ENCODE measurements around the gene BRINP3.
"Not testable (repeated sequence)": the region's sequence is repeated elsewhere in the genome, so short reads cannot be mapped to it uniquely, and the experiment has no call there.

Gene BRINP3

DNA sequence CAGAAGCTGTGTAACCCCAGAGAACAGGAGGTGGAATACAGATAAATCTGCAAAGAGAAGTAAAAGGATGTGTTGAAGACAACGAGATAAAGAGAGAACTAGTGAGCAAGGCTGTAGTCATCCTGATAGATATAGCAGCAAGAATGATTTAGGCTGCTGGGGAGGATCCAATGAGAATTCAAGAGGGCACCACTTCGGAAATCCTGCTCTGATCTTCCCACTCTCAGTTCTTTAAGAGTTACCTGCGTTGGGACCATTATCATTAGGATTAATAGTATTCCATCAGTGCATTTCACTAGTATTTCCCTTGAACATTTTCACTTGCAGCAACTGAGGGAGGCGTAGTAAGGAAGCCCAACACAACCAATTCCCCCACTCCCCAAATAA lies at the start of gene BRINP3:
TSS of gene BRINP3 (minus strand) at position 103 of the 387 bp plus-strand sequence.
- no peak for ATAC-seq

DNA sequence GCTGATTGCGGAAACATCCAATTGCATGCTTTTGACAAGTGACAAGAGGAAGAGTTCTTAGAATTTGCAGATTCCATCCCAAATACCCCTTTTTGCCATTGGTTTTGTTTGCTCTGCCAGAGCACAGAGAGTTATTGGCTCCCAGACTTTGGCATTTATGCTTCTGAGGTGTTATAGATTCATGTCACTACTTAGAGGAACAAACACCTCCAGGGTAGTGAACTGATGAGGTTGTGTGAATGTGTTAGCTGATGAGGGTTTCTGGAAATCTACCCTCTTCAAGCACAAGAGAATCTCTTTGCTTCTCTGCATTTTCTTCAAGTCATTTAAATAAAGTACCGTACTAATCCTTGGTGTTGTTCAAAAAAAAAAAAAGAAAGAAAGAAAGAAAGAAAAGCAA lies 33.9 kb upstream of the BRINP3 start:
- ATAC-seq, result no peak

DNA sequence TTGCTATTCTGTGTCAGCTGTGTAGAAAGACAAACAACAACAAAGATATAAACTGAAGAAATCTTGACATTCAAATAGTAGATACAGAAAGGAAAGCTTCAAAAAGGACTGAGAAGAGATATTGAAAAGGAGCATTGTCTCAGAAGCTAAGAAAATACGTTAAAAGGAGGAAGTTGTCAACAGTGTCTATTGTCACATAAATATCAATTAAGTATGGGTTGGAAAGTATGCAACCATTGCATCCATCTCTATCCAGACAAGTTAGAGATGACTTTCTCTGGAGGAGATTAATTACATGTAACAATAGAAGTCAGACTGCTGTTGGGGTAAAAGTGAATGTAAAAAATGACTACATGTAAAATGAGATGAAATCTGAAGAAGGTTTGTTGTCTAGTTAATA lies 29.7 kb upstream of the BRINP3 start:
- no peak for ATAC-seq

DNA sequence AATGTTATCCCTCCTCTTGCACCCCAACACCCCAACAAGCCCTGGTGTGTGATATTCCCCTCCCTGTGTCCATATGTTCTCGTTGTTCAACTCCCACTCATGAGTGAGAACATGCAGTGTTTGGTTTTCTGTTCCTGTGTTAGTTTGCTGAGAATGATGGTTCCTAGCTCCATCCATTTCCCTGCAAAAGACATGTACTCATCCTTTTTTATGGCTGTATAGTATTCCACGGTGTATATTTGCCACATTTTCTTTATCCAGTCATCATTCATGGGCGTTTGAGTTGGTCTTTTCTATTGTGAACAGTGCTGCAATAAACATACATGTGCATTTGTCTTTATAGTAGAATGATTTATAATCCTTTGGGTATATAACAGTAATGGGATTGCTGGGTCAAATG lies 26.9 kb upstream of the BRINP3 start:
- ATAC-seq, result not testable (repeated sequence)

DNA sequence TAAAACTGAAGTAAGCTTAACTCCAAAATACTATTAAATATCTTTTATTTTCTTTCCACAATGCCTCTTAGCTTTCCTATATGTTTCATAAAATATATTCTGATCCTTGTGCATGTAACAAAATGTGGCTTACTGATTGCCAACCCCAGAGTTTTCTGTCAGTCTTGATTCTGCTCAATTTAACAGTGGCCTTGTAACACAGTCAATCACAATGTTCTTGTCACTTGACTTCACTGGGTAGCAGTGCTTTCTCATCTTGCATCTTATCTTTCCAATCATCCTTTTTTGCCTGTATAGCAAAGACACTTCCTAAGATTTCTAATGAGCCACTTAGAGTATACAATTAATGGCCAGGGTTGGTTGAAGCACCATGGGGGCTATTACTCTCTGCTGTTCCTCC lies 19.9 kb upstream of the BRINP3 start:
- ATAC-seq, result no peak

DNA sequence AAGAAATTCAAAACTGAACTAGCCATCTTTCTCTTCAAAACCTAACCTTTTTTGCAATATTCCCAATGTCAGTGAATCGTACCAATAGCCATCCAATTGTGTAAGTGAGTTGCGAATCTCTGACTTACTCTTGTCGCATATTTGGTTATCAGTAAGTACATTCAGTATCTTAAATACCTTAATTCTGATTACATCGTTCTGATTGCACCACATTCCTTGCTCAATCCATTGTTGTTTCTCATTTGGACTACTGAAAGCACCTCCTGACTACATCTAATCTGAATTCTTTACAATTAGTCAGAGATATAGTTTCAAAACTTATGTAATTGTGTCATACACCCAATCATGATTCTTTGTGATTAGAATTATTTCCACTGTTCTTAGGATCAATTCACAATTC lies 16.8 kb upstream of the BRINP3 start:
- ATAC-seq, result no peak

DNA sequence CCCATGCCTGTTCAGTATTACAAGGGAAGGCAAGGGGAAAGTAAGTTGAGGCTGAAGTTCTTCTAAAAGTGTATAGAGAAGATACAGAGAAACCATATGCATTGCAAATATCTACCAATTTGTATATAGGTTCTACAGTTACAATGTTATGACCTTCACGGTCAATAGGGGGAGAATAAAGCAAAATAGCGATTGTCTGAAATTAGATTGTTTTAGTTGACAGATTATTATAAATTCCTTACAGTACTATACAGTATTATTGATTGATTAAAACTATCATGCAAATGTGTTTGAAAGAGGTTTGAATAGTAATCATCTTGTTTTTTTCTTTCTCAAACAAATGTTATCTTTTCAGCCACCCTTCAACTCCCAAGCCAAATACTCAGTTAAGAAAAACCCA lies 13.7 kb upstream of the BRINP3 start:
- no peak for ATAC-seq

DNA sequence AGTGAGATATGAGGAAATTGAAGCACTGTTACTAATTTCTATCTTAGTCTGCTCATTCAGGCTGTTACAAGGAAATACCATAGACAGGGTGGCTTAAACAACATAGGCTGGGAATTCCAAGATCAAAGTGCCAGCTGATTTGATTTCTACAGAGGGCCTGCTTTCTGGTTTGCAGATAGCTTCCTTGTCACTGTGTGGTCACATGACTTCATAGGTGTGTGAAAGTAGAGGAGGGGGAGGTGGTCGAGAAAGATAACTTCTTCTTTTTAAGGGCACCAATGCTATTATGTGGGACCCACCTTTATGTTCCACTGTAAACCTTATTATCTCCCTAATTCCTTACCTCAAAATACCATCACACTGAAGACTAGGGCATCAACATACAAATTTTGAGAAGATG lies 6.4 kb upstream of the BRINP3 start:
- ATAC-seq, result no peak

DNA sequence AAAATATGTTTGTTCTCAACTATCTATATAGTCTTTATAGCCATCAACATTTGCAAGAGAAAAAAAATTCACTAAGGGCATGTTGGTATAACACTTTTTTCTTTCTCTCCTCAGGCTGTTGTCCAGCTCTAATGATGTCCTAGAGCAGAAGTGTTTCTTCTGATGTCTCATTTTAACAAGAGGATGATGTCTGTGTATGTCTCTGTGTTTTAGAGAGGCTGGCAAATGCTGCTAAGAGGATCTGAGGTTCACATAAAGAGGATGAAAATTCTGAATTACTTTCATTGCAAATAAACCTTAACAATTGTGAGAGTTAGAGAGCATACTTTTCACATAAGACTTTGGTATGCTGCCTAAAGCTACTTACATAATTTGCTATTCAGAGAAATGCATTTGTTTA lies 2.6 kb upstream of the BRINP3 start:
- no peak for ATAC-seq

DNA sequence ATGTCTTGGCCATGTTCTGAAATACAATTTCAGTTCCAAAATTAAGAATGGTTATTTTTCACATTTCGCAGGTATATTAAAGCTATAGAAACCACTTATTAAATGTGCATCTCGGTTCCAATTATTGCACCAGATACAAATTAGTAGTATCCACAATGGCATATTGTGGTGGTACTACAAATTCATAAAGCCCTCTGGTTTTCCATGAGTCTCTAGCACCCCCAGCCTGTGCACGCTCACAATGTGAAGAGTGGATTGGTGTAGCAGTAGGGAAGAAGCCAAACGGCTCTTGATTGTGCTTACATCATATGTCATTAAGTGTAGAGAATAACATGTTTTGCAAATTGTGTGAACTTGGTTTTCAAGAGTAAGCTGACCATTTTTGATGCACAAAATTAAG lies 1.9 kb upstream of the BRINP3 start:
- ATAC-seq, result no peak

DNA sequence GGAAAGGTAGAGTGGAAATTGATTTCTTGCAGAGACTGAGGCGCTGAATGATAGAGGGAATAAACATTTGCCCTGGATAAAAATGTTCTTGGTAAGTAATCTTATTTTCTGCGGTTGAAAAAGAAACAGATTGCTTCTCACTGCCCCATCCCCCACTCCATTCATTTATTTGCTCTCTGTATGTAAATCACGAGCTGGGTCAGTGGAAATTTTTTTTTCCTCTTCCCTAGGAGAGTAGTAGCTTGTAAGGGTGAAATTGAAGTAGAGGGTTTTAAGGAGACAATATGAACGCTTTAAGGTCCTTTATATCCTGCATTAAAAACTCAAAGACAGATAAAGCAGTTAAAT lies 1.4 kb upstream of the BRINP3 start:
- ATAC-seq, result no peak

DNA sequence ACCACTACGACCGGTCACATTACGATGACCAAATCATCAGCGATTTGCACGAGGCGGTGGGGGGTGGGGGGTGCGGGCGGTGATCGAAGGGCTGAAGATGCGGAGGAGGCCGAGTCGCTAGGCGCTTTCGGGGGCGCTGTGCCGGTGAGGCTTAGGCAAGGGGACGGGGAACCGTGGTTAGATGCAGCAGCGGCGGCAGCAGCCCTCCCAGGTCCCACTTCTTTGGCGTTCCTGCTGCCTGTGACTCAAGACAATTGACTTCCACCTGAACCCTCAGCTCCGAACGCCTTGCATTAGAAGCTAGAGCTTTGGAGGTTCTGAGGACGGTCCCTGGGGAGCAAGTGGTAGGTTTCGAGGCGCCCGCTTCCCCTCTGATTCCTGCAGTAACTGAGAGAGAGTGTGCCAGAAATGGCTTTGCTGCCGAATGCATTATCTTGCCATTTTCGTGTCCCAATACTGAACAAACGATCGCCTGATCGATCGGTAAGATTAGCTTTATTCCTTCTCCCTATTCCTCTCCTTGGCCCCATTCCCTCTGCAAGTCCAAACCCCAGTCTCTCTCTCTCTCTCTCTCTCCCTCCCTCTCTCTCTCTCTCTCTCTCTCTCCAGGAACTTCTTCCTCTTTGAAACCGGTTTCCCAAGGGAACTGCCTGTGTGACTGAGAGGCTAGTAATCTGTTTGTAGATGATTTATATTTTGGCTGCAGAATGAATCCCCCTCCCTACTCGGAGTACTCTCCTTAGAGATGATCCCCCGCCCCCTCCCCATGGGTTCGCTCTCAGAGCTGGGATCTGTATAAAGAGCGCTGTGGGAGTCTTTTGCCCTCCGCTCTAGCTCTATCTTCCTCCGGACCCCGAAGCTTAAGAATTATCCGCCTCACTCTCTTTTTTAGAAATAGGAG lies 735 bp upstream of the BRINP3 start:
- ATAC-seq, result peak in 1 of 2 donors; percentile 24

DNA sequence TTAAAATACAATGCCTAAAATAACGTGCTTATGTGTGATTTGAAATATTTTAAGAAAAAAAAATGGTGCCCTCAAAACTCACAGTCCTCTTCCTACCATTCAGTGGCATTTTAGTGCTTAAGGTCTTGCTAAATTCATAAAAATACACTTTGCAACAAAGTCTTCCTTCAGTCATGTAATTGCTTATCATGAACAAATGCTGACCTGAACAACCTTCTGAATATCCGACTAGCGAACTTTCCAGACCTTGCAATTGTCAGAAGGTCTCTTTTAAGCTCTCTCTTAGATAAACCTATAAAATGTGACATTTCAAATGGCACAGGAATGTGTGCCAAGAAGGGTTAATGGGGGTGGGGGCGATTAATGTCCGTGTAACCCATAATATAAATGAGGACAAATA lies 858 bp downstream of the BRINP3 start:
- no peak for ATAC-seq

DNA sequence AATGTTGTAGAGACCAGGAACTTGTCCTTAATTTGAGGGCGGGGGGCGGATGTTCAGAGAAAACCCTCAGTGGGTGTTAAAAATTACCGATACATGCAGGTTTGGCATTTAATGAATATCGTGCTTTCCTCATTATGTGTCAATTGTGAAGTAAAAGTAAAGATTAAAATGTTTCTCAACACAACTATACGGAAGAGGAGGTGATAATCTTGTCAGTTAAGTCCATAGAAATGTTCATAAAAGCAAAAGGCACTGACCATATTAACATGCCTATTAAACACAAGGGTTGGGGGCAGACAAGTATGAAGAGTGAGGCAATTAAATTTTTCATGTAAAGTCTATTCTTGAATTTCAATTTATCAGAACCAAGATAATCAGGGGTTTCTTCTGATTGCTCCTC lies 1.3 kb downstream of the BRINP3 start:
- ATAC-seq, result no peak

DNA sequence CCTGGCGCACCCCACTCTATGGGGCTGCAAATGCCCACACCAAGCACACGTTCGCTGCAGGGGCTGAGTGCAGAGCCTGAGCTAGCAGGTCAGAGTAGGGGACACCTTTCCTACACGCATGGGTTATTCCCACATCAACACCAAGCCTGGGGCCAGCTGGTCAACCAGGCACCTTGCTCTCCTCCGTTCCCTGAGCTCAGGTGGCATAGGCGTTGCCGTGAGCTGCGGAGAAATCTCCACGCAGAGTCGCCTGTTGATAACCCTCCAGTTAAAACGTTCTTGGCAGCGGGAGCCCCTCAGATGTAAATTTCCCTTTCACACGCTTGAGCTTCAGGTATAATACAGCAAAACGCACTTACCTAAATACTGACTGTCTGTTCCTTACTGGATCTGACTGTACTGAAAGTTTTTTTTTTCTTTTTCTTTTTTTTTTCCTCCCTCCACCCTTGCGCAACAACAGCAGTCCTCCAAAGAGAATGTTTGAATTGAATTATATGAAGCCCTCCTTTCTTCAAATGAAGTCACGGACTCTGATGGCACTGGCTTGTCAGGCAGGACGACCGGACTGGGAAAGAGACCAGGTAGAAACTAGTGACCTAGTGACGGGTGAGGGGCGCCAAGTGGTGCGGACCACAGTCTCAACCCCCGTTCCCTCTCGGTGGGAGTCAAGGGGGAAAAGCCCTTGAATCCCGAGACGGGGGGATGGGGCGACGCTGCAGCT lies 2.1 kb downstream of the BRINP3 start:
- no peak for ATAC-seq

DNA sequence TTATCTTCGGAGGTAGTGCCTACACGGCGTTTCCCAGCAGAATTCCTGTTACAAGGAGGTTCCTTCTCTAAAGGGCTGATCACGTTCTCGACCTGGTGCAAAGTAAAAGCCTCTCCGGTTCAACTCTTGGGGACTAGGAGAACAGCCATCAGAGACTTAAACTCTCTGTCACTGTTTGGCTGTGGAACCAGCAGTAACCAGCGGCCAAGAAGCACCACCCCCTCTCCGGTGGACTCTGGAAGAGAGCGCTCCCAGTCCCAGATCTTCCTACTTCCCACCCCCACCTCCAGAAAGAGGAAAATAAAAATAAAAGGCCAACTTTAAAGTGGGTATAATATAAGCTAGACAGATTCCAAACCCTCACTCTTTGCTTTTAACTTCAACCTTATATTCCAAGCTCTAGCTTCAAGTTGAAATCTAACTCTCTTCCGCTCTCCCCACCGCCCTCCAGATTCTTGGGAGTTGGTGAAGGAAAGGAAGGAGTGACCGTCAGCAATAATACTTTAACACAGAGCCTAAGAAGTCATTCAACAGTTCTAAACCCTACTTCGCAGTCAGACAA lies 2.9 kb downstream of the BRINP3 start:
- no peak for ATAC-seq

DNA sequence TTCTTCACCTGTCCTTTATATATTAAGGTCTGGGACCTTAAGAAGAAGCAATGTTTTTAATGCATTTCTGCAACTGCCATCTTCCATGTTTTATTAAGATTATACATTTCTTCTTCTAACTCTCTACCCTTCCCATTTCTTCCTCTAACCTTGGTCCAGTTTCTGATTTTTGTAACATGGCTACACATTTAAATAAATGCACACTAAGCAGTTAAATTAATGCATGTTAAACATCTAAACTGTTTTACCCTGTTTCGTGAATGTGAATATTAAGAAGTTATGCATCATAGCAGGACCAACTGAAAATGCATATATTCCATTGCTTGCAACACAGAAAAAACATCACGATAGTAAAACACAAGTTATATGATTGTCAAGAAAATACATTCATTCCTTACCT lies 3.7 kb downstream of the BRINP3 start:
- ATAC-seq, result no peak

DNA sequence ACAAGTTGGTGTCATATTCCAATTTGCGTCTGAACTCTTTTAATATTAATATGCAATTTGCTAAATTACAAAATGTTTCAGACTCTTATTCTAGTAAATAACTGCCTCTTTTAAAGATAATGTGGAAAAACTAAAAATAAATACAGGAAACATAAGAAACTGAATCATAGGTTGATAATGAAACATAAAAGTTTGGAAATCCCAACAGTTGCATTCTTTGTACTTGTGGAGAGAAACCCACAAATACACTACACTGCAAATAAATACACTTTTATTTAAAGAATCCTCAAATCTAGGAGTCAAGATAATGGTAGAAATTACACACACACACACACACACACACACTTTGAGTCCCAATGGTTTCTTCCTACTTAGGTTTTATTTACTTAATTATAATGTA lies 5.2 kb downstream of the BRINP3 start:
- no peak for ATAC-seq

DNA sequence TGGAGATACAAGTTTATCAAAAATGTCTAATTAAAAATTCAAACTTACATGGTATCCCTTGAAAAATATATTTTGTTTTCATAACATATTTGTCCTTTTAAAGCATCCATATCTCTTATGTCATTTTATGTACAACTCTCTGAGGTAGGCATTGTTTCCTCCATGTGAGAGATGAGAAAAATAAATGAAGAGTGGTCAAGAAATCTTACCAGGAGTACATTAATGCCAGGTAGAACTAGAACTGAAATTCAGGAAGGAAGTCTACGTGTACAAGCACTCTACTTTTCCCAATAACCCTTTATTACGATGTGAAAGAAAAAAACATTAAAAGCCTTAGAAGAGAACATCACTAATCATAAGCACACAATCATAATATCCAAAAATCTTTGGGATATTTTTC lies 5.6 kb downstream of the BRINP3 start:
- no peak for ATAC-seq

DNA sequence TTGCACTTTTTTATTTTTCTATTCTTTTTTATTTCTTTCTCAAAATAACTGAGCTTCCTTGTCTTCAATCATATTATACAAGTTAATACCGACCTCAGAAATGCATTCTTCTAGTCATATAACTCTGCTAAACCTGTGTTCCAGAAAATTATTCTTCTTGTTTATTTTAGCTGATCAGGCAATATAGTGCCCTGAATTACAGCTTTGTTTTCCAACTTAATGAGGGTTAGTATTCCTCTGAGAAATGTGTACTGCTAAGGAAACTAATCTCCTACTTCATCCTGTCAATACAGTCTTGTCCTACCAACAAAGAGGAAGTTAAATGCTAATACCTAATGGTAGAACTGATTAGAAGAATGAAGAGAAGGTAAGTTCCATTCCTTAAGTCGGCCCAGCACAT lies 13.0 kb downstream of the BRINP3 start:
- ATAC-seq, result no peak

DNA sequence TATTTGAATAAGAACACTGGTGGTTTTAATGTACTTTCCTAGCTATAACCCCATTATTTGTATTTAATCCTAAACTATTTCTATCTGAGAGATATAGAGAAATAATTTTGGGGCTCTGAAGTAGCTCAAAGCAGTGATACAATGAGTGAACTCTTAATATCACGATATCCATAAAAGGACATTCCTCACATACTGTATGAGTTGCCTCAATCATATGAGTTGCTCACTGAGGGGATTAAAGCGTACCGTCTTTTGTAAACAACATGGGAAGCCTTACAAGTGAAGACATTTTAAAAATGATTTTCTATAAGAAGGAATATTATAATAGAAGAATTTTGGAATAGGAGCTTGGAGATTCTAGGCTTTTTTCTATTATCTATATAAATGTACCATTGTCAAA lies 21.5 kb downstream of the BRINP3 start:
- ATAC-seq, result no peak

DNA sequence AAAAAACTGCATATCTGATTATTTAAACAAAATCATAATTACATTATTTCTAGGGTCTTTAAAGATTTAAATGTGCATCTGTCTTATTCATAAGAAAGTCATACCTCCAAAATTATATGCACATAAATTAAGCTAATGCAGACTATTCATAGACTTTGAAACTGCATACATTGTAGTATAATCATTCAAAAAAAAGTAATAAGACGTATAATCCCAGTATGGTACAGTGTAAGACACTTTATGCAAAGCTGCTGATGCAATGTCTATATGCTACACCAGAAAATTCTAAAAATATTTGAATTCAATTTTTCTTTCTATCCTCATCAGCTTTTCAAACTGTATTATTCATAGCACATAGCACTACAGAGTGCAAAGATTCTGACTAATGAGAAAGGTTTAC lies 22.0 kb downstream of the BRINP3 start:
- ATAC-seq, result no peak

DNA sequence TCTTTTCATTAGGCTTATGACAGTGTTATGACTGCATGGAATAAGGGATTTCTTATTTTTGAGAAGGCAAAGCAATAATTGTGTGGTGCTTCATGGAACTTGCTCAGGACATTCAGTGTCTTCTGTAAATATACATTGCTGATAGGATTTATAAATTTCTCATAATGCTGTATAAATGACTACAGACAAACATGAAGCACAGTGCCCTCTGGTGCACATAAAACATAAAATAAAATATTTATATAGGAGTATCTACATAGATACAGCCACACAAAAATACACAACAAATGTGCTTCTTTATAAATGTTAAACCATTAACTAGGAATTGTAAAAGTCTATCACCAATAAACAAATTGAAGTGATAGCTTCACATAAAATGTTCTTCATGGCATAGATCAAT lies 24.1 kb downstream of the BRINP3 start:
- ATAC-seq, result no peak

DNA sequence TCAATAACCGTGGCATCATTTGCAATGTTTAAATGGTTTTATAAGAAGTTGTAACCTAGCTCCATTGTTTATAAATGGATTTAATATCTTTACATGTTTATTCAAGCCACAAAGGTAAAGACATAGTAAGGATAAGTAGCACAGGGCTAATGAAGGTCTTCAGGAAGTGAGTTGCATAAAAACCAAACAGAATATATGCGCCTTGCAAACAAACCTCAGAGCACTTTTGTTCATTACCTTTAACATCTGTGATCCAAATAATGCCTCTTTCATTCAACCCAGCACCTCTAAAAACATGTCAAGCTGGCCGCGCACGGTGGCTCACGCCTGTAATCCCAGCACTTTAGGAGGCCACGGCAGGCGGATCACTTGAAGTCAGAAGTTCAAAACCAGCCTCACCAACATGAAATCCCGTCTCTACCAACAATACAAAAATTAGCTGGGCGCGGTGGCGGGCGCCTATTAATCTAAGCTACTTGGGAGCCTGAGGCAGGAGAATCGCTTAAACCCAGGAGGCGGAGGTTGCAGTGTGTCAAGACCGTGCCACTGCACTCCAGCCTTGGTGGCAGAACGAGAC lies 25.3 kb downstream of the BRINP3 start:
- no peak for ATAC-seq
